Loucy (cell line): ENCODE measurements around the gene SUPT4H1.

Source experiments
- H2AFZ ChIP-seq: fragments of 200-600 bp; sonication (generic); 2 replicates; pipeline ENCODE4 v1.6.0; 2016; ENCODE audit warnings: antibody characterized with exemption, mild to moderate bottlenecking, low read length, moderate library complexity
- H3F3A ChIP-seq: fragments of 200-600 bp; 2 replicates; pipeline ENCODE4 v1.6.0; 2016; ENCODE audit warnings: antibody characterized with exemption, low read depth, mild to moderate bottlenecking
- H3K27me3 ChIP-seq: fragments of 200-600 bp; sonication (generic); 2 replicates; pipeline ENCODE4 v1.6.1; 2014; ENCODE audit warnings: low read length, mild to moderate bottlenecking; ENCODE audit not compliant: insufficient read depth, poor library complexity, severe bottlenecking
- H3K36me3 ChIP-seq: fragments of 200-600 bp; sonication (generic); 2 replicates; pipeline ENCODE4 v1.6.1; 2016; ENCODE audit warnings: low read length; ENCODE audit not compliant: insufficient read depth
- H3K4me1 ChIP-seq: fragments of 200-600 bp; sonication (generic); 2 replicates; pipeline ENCODE4 v1.5.1; 2014; ENCODE audit warnings: low read length, mild to moderate bottlenecking; ENCODE audit not compliant: insufficient read depth, poor library complexity, severe bottlenecking
- H3K4me2 ChIP-seq: fragments of 200-600 bp; sonication (generic); 2 replicates; pipeline ENCODE4 v1.6.0; 2014; ENCODE audit warnings: antibody characterized with exemption, low read length, low read depth, mild to moderate bottlenecking; ENCODE audit not compliant: poor library complexity, severe bottlenecking
- H3K4me3 ChIP-seq: fragments of 200-600 bp; sonication (generic); 2 replicates; pipeline ENCODE4 v1.5.1; 2014; ENCODE audit warnings: low read length, mild to moderate bottlenecking, mixed read lengths; ENCODE audit not compliant: poor library complexity, severe bottlenecking
- H3K79me2 ChIP-seq: fragments of 200-600 bp; sonication (generic); 2 replicates; pipeline ENCODE4 v1.6.1; 2014; ENCODE audit warnings: low read length; ENCODE audit not compliant: insufficient read depth
- H3K9ac ChIP-seq: fragments of 200-600 bp; sonication (generic); 2 replicates; pipeline ENCODE4 v1.6.0; 2014; ENCODE audit warnings: mild to moderate bottlenecking, low read depth, low read length, moderate library complexity; ENCODE audit not compliant: poor library complexity, severe bottlenecking
- H3K9me2 ChIP-seq: fragments of 200-600 bp; sonication (generic); replicated peaks from 2 replicates; pipeline ENCODE4 v1.6.1; 2016; ENCODE audit warnings: low read depth, low read length, mixed read lengths
- H3K9me3 ChIP-seq: fragments of 200-600 bp; sonication (generic); 2 replicates; pipeline ENCODE4 v1.6.1; 2014; ENCODE audit warnings: mild to moderate bottlenecking, antibody characterized with exemption, low read length, low read depth; ENCODE audit not compliant: insufficient read depth
- H4K20me1 ChIP-seq: fragments of 200-600 bp; sonication (generic); 2 replicates; pipeline ENCODE4 v1.6.0; 2014; ENCODE audit warnings: antibody characterized with exemption, low read length, mild to moderate bottlenecking; ENCODE audit not compliant: insufficient read depth, poor library complexity, severe bottlenecking
- EZH2phosphoT487 ChIP-seq: fragments of 200-600 bp; IDR thresholded peaks from 2 replicates; pipeline ENCODE4 v1.6.1; 2018; ENCODE audit warnings: antibody characterized with exemption, mild to moderate bottlenecking, moderate library complexity, borderline replicate concordance
- TF ChIP-seq, protein P1 (sequence below): fragments of 200-600 bp; sonication (generic); conservative IDR thresholded peaks from 2 replicates; pipeline ENCODE4 v1.5.1; 2014; ENCODE audit warnings: mild to moderate bottlenecking, antibody characterized with exemption, low read length

SUPT4H1 gene

DNA sequence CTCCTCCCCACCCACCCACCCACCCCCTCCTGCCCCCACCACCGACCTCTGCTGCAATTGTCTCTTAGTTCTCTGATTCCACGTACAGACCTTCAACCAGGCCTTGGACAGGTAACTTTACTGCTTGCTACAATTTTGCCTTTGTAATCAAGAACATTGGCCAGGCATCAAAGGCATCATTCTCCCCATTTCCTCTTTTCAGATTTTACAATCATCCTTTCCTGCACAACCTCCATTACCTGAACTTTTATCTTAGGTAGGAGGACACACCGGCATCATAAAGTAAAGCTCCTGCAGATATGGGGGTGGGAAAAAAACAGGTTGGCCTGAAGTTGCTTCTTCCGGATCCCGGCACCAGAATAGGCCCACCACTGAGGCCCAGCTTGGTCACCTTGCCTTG is 25.7 kb upstream of the SUPT4H1 start:
- Histone ChIP-seq H3K4me3 (no peak overlapping the region), H4K20me1 (no peaks in the 10 kb centered on the region), H3K9me2 (no peaks in the 10 kb centered on the region), H3K79me2 (peaks cover 93% of the 10 kb centered on the region), H3K27me3 (no peaks in the 10 kb centered on the region), H3K9ac (no peak overlapping the region), H3K4me1 (peaks cover 67% of the 10 kb centered on the region), H3K4me2 (no peak overlapping the region), H3K9me3 (no peaks in the 10 kb centered on the region), H2AFZ (no peak overlapping the region), H3K36me3 (no peaks in the 10 kb centered on the region), H3F3A (no peaks in the 10 kb centered on the region)
- TF ChIP-seq, protein P1, sequence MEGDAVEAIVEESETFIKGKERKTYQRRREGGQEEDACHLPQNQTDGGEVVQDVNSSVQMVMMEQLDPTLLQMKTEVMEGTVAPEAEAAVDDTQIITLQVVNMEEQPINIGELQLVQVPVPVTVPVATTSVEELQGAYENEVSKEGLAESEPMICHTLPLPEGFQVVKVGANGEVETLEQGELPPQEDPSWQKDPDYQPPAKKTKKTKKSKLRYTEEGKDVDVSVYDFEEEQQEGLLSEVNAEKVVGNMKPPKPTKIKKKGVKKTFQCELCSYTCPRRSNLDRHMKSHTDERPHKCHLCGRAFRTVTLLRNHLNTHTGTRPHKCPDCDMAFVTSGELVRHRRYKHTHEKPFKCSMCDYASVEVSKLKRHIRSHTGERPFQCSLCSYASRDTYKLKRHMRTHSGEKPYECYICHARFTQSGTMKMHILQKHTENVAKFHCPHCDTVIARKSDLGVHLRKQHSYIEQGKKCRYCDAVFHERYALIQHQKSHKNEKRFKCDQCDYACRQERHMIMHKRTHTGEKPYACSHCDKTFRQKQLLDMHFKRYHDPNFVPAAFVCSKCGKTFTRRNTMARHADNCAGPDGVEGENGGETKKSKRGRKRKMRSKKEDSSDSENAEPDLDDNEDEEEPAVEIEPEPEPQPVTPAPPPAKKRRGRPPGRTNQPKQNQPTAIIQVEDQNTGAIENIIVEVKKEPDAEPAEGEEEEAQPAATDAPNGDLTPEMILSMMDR = no peak
- TF ChIP-seq EZH2phosphoT487 = no peak

DNA sequence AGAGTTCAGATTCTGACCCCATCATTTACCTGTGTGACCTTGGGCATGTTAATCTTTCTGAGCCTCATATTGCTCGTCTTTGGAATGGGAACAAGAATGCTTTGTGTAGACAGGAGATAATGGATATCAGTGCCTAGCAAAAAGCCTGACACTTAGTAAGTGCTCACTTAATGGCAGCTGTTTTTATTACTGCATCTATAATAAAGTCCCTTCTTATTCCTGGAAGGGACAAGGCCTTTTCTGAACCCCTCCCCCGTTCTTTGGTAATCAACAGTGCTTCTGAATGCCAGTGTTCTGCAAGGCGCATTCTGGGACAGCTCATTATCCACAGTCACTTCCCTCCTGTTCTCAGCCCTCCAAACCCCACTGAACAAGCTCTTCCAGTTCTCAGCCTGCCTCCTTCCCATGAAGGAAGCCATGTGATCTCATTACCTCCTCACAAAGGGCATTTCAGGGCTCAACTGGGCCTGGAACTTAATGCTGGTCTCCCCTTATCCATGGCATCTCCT is 25.1 kb upstream of the SUPT4H1 start:
- Histone ChIP-seq H3K9ac (no peak overlapping the region), H3K4me2 (no peak overlapping the region), H2AFZ (no peak overlapping the region), H4K20me1 (no peaks in the 10 kb centered on the region), H3K36me3 (no peaks in the 10 kb centered on the region), H3K9me3 (no peaks in the 10 kb centered on the region), H3K4me3 (no peak overlapping the region), H3K9me2 (no peaks in the 10 kb centered on the region), H3F3A (no peaks in the 10 kb centered on the region), H3K79me2 (peaks cover 93% of the 10 kb centered on the region), H3K27me3 (no peaks in the 10 kb centered on the region), H3K4me1 (peaks cover 62% of the 10 kb centered on the region)
- no peak for TF ChIP-seq EZH2phosphoT487
- TF ChIP-seq, protein P1 = no peak

DNA sequence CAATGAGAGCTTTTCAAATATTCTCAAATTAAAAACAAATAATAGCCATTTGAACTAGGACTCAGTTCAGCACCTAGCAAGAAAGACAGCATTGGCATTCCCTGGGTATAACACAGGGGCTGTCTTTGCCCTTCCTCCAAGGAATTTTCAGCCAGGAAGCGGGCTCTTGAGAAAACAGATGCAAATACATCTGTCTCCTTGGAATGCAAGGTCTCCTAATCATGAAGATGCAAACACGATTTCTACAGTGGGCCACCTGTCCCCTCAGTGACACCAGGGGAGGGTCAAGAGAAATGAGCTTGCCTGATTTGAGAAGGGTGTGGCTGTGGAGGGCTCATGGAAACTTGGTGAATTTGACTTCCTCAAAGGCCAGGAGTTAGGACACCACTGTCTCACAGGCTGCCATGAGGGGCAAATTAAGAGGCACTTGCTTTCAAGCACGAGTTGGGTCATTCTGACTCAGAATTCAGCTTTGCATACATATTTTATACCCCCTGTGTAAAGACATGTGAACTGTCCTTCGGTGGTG is 24.5 kb upstream of the SUPT4H1 start:
- Histone ChIP-seq H3K36me3 (no peaks in the 10 kb centered on the region; the same call in 1 of the 2 replicates), H3K4me1 (peaks cover 56% of the 10 kb centered on the region), H3K9me2 (no peaks in the 10 kb centered on the region), H3K79me2 (peaks cover 93% of the 10 kb centered on the region), H2AFZ (no peak overlapping the region), H3K9ac (no peak overlapping the region), H3F3A (no peaks in the 10 kb centered on the region), H3K4me2 (no peak overlapping the region), H3K9me3 (no peaks in the 10 kb centered on the region), H4K20me1 (no peaks in the 10 kb centered on the region), H3K27me3 (no peaks in the 10 kb centered on the region), H3K4me3 (no peak overlapping the region)
- TF ChIP-seq, protein P1 = no peak
- TF ChIP-seq EZH2phosphoT487 = no peak
